ENCODE measurements around the gene LIFR.

- peak in 2 of 3 donors; percentile 24 to 32 for TF ChIP-seq POLR2A (IDR thresholded peaks at IDR 0.05)
- no peak for TF ChIP-seq CTCF (IDR thresholded peaks at IDR 0.05 in 8 of 11, conservative IDR thresholded peaks at IDR 0.05 in 3 of 11)
Measured at GRCh38 chr5:38556599-38557307, at the start of gene LIFR.
